HepG2 (cell line): ENCODE results near the gene SERPINF2. TPM values are rescaled to one million over a fixed set of nuclear protein-coding genes. Genes with fewer than 3 reads are reported as not detected.

ENCODE experiments used
- CBX5 ChIP-seq: sonication (generic); formaldehyde crosslinking; IDR thresholded peaks from 2 replicates; pipeline ENCODE4 v1.4.0; 2020; ENCODE audit warnings: missing genetic modification reagents, borderline replicate concordance
- CHD2 ChIP-seq: IDR thresholded peaks from 2 replicates; pipeline ENCODE4 v1.6.1; 2011; ENCODE audit warnings: low read depth, low read length, improper control_type of control experiment
- FOXK1 ChIP-seq: sonication (generic); formaldehyde crosslinking; IDR thresholded peaks from 2 replicates; pipeline ENCODE4 v1.4.0; 2020; ENCODE audit warnings: low read depth, missing genetic modification reagents, borderline replicate concordance
- MAZ ChIP-seq, 2 experiments: sonication (generic) in 1 of 2; formaldehyde crosslinking in 1 of 2; IDR thresholded peaks; 2 replicates each; pipeline versions ENCODE4 v1.5.0 to v1.6.1; 2012 to 2020; ENCODE audit warnings: low read depth in 2 of 2, mild to moderate bottlenecking in 2 of 2, borderline replicate concordance in 1 of 2, improper control_type of control experiment in 1 of 2, low read length in 1 of 2, missing genetic modification reagents in 1 of 2, moderate library complexity in 1 of 2
- NFKBIZ ChIP-seq: IDR thresholded peaks from 2 replicates; pipeline ENCODE4 v1.6.1; 2018; ENCODE audit warnings: missing genetic modification reagents, missing compliant biosample characterization
- RORA ChIP-seq: sonication (generic); formaldehyde crosslinking; IDR thresholded peaks from 2 replicates; pipeline ENCODE4 v1.5.0; 2020; ENCODE audit warnings: mild to moderate bottlenecking, missing genetic modification reagents, moderate library complexity
- SATB2 ChIP-seq: sonication (generic); formaldehyde crosslinking; IDR thresholded peaks from 2 replicates; pipeline ENCODE4 v1.5.0; 2020; ENCODE audit warnings: missing genetic modification reagents
- ZFP90 ChIP-seq: sonication (generic); formaldehyde crosslinking; IDR thresholded peaks from 2 replicates; pipeline ENCODE4 v1.8.0; 2022; ENCODE audit warnings: missing genetic modification reagents, mild to moderate bottlenecking, inconsistent platforms, borderline replicate concordance
- ZMYM2 ChIP-seq: sonication (generic); formaldehyde crosslinking; IDR thresholded peaks from 2 replicates; pipeline ENCODE4 v1.8.0; 2022; ENCODE audit warnings: mild to moderate bottlenecking, missing genetic modification reagents
- ZNF251 ChIP-seq: sonication (generic); formaldehyde crosslinking; IDR thresholded peaks from 2 replicates; pipeline ENCODE4 v1.9.0; 2021; ENCODE audit warnings: mild to moderate bottlenecking, missing genetic modification reagents
- ZNF543 ChIP-seq: sonication (generic); formaldehyde crosslinking; IDR thresholded peaks from 2 replicates; pipeline ENCODE4 v1.4.0; 2020; ENCODE audit warnings: mild to moderate bottlenecking, missing genetic modification reagents
- ZNF777 ChIP-seq: sonication (generic); formaldehyde crosslinking; IDR thresholded peaks from 2 replicates; pipeline ENCODE4 v1.4.0; 2020; ENCODE audit warnings: missing genetic modification reagents
- ZNF850 ChIP-seq: sonication (generic); formaldehyde crosslinking; conservative IDR thresholded peaks from 2 replicates; pipeline ENCODE4 v1.9.0; 2021; ENCODE audit warnings: mild to moderate bottlenecking, missing genetic modification reagents
- polyA plus RNA-seq, 8 experiments: library from polyadenylated mRNA; depleted of rRNA in 3 of 8; stranded (reverse) in 7 of 8; unstranded in 1 of 8; fragments of >200 nt; fragmentation: Illumina TruSeq in 4 of 8; extraction: Trizol in 4 of 8; gene quantifications; 2 replicates each; pipeline versions ENCODE4 v1.2.1 to v1.2.3, GENCODE V29; 2011 to 2016; ENCODE audit warnings: low read depth in 4 of 8, missing spikeins in 1 of 8, mixed read lengths in 1 of 8; ENCODE audit not compliant: insufficient read depth in 1 of 8
- total RNA-seq, 5 experiments: library from RNA; depleted of rRNA; stranded (reverse); fragments of >200 nt; fragmentation: Illumina TruSeq; extraction: Trizol; gene quantifications; 2 replicates each; pipeline ENCODE4 v1.2.3, GENCODE V29; 2016; ENCODE audit warnings: low read depth in 1 of 5
- TF ChIP-seq, protein P1 (sequence below): sonication (generic); formaldehyde crosslinking; IDR thresholded peaks from 2 replicates; pipeline ENCODE4 v1.4.0; 2020; ENCODE audit warnings: mild to moderate bottlenecking, missing genetic modification reagents
- TF ChIP-seq, protein P2 (sequence below): sonication (generic); formaldehyde crosslinking; IDR thresholded peaks from 2 replicates; pipeline ENCODE4 v1.5.0; 2020; ENCODE audit warnings: missing genetic modification reagents
- TF ChIP-seq, protein P3 (sequence below): IDR thresholded peaks from 2 replicates; pipeline ENCODE4 v1.6.1; 2012; ENCODE audit warnings: low read depth, low read length, improper control_type of control experiment
- TF ChIP-seq, protein P4 (sequence below): IDR thresholded peaks from 2 replicates; pipeline ENCODE4 v1.6.1; 2016; ENCODE audit warnings: mild to moderate bottlenecking, missing biosample characterization, missing genetic modification reagents

The SERPINF2 gene
- total and polyA plus RNA-seq, 2 of the 13 experiments (the other 11 are each of a cell fraction or from before 2014, with no cell fraction given) = 309 to 548 TPM

DNA sequence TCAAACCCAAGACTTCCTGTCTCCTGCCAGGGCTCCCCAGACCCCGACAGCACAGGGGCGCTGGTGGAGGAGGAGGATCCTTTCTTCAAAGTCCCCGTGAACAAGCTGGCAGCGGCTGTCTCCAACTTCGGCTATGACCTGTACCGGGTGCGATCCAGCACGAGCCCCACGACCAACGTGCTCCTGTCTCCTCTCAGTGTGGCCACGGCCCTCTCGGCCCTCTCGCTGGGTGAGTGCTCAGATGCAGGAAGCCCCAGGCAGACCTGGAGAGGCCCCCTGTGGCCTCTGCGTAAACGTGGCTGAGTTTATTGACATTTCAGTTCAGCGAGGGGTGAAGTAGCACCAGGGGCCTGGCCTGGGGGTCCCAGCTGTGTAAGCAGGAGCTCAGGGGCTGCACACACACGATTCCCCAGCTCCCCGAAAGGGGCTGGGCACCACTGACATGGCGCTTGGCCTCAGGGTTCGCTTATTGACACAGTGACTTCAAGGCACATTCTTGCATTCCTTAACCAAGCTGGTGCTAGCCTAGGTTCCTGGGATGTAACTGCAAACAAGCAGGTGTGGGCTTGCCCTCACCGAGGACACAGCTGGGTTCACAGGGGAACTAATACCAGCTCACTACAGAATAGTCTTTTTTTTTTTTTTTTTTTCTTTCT, 27.3 kb downstream of the SERPINF2 start (continued):
- TF ChIP-seq, protein P1, sequence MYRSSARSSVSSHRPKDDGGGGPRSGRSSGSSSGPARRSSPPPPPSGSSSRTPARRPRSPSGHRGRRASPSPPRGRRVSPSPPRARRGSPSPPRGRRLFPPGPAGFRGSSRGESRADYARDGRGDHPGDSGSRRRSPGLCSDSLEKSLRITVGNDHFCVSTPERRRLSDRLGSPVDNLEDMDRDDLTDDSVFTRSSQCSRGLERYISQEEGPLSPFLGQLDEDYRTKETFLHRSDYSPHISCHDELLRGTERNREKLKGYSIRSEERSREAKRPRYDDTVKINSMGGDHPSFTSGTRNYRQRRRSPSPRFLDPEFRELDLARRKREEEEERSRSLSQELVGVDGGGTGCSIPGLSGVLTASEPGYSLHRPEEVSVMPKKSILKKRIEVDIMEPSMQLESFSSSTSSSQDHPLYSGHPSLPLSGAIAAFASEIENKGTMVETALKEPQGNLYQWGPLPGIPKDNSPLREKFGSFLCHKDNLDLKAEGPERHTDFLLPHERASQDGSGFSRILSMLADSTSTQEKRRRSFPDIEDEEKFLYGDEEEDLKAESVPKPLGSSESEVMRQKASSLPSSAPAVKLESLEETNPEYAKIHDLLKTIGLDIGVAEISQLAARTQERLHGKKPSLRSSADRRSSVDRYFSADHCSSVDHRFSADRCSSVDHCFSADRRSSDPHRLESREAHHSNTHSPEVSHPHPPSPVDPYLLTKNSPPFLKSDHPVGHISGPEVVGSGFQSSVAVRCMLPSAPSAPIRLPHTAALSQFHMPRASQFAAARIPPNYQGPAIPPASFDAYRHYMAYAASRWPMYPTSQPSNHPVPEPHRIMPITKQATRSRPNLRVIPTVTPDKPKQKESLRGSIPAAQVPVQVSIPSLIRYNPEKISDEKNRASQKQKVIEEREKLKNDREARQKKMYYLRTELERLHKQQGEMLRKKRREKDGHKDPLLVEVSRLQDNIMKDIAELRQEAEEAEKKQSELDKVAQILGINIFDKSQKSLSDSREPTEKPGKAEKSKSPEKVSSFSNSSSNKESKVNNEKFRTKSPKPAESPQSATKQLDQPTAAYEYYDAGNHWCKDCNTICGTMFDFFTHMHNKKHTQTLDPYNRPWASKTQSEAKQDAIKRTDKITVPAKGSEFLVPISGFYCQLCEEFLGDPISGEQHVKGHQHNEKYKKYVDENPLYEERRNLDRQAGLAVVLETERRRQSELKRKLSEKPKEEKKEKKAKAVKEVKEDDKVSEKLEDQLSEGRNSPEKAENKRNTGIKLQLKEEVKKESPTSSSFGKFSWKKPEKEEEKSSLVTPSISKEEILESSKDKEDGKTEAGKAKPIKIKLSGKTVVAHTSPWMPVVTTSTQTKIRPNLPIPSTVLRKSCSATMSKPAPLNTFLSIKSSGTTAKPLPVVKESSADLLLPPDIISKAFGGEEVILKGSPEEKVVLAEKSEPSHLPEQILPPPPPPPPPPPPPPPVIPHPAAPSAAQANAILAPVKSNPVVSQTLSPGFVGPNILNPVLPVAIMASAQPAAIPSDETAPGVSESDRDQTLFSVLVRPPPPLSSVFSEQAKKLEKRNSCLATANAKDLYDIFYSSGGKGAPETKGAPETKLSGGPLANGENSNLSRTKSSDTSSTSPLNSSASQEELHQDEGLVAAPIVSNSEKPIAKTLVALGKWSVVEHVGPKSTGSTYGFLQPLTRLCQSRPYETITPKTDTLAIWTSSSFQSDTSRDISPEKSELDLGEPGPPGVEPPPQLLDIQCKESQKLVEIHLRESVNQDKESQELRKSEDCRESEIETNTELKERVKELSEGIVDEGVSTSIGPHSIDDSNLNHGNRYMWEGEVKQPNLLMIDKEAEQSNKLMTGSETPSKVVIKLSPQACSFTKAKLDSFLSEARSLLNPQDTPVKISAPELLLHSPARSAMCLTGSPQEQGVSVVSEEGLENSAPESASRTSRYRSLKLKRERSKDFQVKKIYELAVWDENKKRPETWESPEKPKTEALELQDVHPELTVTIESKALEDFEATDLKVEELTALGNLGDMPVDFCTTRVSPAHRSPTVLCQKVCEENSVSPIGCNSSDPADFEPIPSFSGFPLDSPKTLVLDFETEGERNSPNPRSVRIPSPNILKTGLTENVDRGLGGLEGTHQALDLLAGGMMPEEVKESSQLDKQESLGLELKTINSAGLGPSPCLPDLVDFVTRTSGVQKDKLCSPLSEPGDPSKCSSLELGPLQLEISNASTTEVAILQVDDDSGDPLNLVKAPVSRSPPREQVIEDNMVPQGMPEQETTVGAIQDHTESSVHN = no peak
- no peak for TF ChIP-seq MAZ (IDR thresholded peaks at IDR 0.05; ENCODE audit: borderline replicate concordance, low read depth, low read length)
- no peak; the same call in 1 of the 2 replicates for TF ChIP-seq MAZ (CRISPR knock-in tag; IDR thresholded peaks at IDR 0.05; ENCODE audit: low read depth)
- TF ChIP-seq, protein P2, sequence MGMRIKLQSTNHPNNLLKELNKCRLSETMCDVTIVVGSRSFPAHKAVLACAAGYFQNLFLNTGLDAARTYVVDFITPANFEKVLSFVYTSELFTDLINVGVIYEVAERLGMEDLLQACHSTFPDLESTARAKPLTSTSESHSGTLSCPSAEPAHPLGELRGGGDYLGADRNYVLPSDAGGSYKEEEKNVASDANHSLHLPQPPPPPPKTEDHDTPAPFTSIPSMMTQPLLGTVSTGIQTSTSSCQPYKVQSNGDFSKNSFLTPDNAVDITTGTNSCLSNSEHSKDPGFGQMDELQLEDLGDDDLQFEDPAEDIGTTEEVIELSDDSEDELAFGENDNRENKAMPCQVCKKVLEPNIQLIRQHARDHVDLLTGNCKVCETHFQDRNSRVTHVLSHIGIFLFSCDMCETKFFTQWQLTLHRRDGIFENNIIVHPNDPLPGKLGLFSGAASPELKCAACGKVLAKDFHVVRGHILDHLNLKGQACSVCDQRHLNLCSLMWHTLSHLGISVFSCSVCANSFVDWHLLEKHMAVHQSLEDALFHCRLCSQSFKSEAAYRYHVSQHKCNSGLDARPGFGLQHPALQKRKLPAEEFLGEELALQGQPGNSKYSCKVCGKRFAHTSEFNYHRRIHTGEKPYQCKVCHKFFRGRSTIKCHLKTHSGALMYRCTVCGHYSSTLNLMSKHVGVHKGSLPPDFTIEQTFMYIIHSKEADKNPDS (CRISPR knock-in tag) = no peak
- TF ChIP-seq, protein P3, sequence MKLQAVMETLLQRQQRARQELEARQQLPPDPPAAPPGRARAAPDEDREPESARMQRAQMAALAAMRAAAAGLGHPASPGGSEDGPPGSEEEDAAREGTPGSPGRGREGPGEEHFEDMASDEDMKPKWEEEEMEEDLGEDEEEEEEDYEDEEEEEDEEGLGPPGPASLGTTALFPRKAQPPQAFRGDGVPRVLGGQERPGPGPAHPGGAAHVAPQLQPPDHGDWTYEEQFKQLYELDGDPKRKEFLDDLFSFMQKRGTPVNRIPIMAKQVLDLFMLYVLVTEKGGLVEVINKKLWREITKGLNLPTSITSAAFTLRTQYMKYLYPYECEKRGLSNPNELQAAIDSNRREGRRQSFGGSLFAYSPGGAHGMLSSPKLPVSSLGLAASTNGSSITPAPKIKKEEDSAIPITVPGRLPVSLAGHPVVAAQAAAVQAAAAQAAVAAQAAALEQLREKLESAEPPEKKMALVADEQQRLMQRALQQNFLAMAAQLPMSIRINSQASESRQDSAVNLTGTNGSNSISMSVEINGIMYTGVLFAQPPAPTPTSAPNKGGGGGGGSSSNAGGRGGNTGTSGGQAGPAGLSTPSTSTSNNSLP = no peak
- TF ChIP-seq CHD2 = no peak
- TF ChIP-seq CBX5 (CRISPR knock-in tag) = no peak
- TF ChIP-seq FOXK1 = peak; percentile 53; the same call in 1 of the 2 replicates
- TF ChIP-seq ZNF543 (CRISPR knock-in tag) = no peak
- TF ChIP-seq, protein P4, sequence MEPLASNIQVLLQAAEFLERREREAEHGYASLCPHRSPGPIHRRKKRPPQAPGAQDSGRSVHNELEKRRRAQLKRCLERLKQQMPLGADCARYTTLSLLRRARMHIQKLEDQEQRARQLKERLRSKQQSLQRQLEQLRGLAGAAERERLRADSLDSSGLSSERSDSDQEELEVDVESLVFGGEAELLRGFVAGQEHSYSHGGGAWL = no peak
- no peak for TF ChIP-seq ZFP90 (CRISPR knock-in tag)
- TF ChIP-seq NFKBIZ (CRISPR knock-in tag) = no peak
- no peak for TF ChIP-seq SATB2 (CRISPR knock-in tag)
- no peak for TF ChIP-seq ZMYM2 (CRISPR knock-in tag)
- no peak for TF ChIP-seq ZNF251 (CRISPR knock-in tag)
- TF ChIP-seq RORA (CRISPR knock-in tag) = no peak
- no peak for TF ChIP-seq ZNF850 (CRISPR knock-in tag)
- no peak for TF ChIP-seq ZNF777 (CRISPR knock-in tag)
